CD1c-positive myeloid dendritic cell (primary cell): ENCODE results near the gene ACP4.
A peak's percentile ranks its signal among the peaks of the same experiment; 100 is the strongest.
"Not testable (repeated sequence)": the region's sequence is repeated elsewhere in the genome, so short reads cannot be mapped to it uniquely, and the experiment has no call there.

ENCODE experiments used
- DNase-seq: peaks from one replicate; pipeline ENCODE4 v3.0.0-alpha.2; 2016; ENCODE audit errors: extremely low spot score

ACP4 gene

GRCh38 chr19:50777261-50777660 is 13.0 kb upstream of the ACP4 start:
- DNase-seq = no peak

DNA sequence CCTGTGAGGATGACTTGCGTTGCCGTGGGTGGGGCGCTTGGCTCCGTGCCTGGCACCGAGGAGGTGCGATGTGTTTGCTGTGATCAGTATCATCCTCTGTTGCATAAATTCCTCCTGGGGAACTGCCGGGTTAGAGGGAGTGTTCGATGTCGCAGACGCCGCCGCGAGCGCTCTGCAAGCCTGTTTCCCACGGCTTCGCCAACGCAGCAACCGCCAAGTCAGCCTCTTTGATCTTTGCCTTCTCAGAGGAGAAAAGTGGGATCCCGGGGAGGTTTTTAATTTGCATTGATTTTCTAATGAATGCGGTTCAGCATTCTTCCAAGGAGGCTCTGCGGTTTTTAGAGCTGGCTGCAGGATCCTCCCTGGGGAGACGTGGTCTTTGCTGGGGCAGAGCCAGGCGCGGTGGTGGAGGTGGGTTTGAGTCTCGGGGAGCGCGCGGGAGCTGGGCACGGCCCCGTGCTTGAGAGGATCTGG is 12.3 kb upstream of the ACP4 start:
- DNase-seq = peak; percentile 7

DNA sequence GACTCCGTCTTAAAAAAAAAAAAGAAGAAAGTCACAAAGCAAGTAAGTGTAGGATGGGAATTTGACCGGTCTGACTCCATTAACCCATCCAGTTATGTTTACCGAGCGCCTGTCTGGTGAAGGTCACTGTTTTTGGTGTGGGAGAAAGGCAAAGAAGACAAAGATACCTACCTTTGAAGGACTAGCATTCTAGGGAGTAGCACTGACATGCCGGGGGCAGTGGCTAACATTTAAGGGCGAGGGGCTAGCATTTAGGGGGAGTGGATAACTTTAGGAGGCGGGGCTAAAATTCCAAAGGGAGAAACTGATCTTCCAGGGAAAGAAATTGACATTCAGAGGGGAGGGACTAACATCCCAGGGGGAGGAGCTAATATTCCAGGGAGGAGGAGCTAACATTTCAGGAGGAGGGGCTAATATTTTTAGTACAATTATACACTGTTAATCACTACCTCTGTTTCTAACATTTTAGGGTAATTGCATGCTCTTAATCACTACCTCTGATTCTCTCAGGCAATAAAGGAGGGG is 11.2 kb upstream of the ACP4 start:
- no peak for DNase-seq

- DNase-seq = no peak
Observed at GRCh38 chr19:50779504-50780457, 10.4 kb upstream of the ACP4 start.

DNA sequence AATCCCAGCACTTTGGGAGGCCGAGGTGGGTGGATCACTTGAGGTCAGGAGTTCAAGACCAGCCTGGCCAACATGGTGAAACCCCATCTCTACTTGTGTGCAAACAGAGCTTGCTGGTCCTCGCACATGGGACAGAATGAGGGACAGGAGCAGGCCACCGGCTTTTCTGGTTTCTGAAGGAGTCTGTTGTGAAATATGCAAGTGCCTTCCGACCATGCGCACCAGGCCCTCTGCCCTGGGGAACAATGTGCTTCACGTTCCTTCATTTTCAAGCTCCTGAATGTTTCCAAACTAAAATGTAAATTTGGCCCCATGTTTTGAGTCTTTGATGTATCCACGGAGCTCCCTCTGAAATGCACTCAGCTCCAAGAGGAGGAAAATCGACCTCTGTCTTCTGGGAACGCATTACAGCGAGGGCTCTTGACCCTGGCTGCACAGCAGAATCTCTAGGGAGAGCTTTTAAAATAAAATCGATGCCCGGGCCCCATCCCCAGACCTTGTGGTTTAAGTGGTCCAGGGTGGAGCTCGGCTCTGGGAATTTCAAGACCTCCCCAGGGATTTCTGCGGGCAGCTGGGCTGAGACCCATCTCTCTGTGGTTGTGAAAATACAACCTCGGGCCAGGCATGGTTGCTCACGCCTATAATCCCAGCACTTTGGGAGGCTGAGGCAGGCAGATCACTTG is 9.3 kb upstream of the ACP4 start:
- DNase-seq = no peak

- not testable (repeated sequence) for DNase-seq
Observed at GRCh38 chr19:50783848-50784152, 6.4 kb upstream of the ACP4 start.

GRCh38 chr19:50784710-50785109 is 5.5 kb upstream of the ACP4 start:
- DNase-seq = no peak

GRCh38 chr19:50785329-50785728 is 4.9 kb upstream of the ACP4 start:
- no peak for DNase-seq

DNA sequence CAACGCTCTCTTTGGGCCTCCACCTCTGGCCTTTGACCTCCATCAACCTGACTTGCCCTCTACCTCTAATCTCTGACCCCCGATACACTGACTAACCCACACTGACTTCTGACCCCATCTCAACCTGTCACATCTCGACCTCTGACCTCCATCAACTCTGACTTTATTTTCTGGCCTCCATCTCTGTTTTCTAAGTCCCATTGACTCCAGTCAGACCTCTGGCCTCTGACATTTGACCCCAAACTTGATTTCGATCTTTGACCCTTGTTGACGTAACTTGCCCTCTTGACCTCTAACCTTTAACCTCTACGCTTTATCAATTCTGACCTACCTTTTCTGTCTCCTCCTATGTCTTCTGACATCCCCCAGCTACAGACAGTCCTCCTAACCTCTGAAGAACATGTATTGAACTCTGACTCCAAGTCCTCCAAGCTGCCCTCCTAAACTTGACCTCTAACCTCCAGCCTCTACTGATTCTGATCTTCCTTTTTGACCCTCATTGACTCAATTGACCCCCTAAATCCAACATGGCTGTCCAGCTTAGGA is 780 bp downstream of the ACP4 start:
- no peak for DNase-seq

GRCh38 chr19:50791594-50792271 is 1.5 kb downstream of the ACP4 start:
- DNase-seq = no peak

DNA sequence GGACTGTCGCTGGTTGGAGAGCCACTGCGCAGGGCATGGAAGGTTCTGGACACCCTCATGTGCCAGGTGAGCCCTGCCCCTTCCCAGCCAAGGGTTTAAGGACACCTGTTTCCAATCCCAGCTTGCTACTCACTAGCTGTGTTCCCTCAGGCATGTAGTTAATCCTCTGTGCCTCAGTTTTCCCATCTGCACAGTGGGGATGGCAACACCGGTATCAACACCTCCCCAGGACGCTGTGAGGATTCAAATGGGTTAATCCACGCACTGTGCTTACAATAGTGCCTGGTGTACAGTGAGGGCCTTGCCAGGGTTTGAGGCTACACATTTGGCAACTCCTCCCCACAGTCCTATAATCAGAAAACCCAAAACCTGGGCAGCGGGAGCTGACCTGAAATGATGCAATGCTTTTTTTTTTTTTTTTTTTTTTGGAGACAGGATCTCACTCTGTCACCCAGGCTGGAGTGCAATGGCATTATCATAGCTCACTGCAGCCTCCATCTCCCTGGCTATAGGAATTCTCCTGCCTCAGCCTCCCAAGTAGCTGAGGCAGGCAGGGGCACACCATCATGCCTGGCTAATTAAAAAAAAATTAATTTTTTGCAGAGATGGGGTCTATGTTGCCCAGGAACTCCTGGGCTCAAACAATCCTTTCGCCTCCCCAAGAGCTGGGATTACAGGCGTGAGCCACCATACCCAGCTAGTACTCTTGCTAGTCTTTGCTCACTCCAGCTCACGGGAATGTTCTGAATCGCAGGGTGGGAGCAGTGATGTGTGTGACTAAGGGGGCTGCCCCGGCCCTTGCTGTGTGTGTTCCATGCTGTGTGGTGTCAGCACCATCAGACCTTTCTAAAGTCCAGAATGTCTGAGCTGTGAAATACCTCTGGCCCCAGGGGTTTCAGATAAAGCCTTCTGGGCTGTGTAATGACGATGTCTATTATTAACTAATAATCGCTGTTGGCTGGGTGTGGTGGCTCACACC is 2.3 kb downstream of the ACP4 start:
- DNase-seq = no peak

DNA sequence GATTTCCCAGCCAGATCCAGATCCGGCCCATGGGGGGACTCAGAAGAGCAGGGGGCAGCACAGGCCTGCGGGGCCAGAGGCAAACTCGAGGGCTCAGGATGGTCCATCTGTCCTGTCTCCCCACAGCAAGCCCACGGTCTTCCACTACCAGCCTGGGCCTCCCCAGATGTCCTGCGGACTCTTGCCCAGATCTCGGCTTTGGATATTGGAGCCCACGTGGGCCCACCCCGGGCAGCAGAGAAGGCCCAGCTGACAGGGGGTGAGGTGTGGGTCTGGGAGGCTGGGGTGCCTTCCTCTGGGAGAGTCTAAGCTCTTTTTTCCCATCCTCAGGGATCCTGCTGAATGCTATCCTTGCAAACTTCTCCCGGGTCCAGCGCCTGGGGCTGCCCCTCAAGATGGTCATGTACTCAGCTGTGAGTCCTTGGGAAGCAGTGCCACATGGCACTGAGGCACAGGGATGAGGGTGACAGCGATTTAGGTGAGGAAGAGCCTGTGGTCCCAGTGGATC is 3.4 kb downstream of the ACP4 start:
- DNase-seq = no peak

GRCh38 chr19:50794074-50794875 is 4.1 kb downstream of the ACP4 start:
- DNase-seq = no peak

GRCh38 chr19:50794876-50795663 is 4.9 kb downstream of the ACP4 start:
- DNase-seq = no peak

GRCh38 chr19:50795664-50796073 is 5.5 kb downstream of the ACP4 start:
- DNase-seq = no peak

- no peak for DNase-seq
Observed at GRCh38 chr19:50796128-50796633, 6.0 kb downstream of the ACP4 start.

GRCh38 chr19:50796634-50797428 is 6.6 kb downstream of the ACP4 start:
- DNase-seq = no peak

- no peak for DNase-seq
Observed at GRCh38 chr19:50797429-50797780, 7.2 kb downstream of the ACP4 start.
